GM23338 (cell line): ENCODE data around the gene ACD.

Experiments used
- CREB1 ChIP-seq: fragments of 250-450 bp; sonication (Bioruptor Pico); IDR thresholded peaks from 2 replicates; pipeline ENCODE4 v1.5.0; 2020; ENCODE audit warnings: low read depth, mild to moderate bottlenecking, moderate library complexity
- ETS1 ChIP-seq: IDR thresholded peaks from 2 replicates; pipeline ENCODE4 v1.6.1; 2016; ENCODE audit warnings: antibody characterized with exemption
- EZH2 ChIP-seq: fragments of 200-600 bp; sonication (generic); IDR thresholded peaks from one replicate; pipeline ENCODE4 v1.8.0; 2017; ENCODE audit warnings: antibody characterized with exemption, mild to moderate bottlenecking, low read depth; ENCODE audit not compliant: unreplicated experiment
- EZH2phosphoT487 ChIP-seq: fragments of 200-600 bp; sonication (generic); IDR thresholded peaks from one replicate; pipeline ENCODE4 v1.8.1; 2018; ENCODE audit warnings: antibody characterized with exemption; ENCODE audit not compliant: unreplicated experiment
- JUNB ChIP-seq: IDR thresholded peaks from one replicate; pipeline ENCODE4 v1.6.1; 2016; ENCODE audit warnings: antibody characterized with exemption; ENCODE audit not compliant: unreplicated experiment
- POLR2AphosphoS5 ChIP-seq: IDR thresholded peaks from 2 replicates; pipeline ENCODE4 v1.6.1; 2016; ENCODE audit warnings: antibody characterized with exemption, low read depth
- ZNF114 ChIP-seq: fragments of 250-450 bp; sonication (Bioruptor Pico); IDR thresholded peaks from 2 replicates; pipeline ENCODE4 v1.5.0; 2020; ENCODE audit warnings: mild to moderate bottlenecking, moderate library complexity
- TF ChIP-seq, protein P1 (sequence below), 2 experiments: fragments of 200-600 bp in 1 of 2; sonication (generic) in 1 of 2; conservative IDR thresholded peaks; 2 replicates each; pipeline versions ENCODE4 v1.5.1 to v1.6.1; 2016 to 2017; ENCODE audit warnings: antibody characterized with exemption in 2 of 2, low read depth in 2 of 2, mild to moderate bottlenecking in 2 of 2, moderate library complexity in 1 of 2
- TF ChIP-seq, protein P2 (sequence below): IDR thresholded peaks from one replicate; pipeline ENCODE4 v1.6.1; 2018; ENCODE audit warnings: antibody characterized with exemption; ENCODE audit not compliant: unreplicated experiment

GRCh38 chr16:67708368-67708771 lies 48.3 kb upstream of the ACD start:
- TF ChIP-seq CREB1 (CRISPR knock-in tag) (no peak), EZH2 (no peak), POLR2AphosphoS5 (no peak), JUNB (no peak), EZH2phosphoT487 (no peak), ETS1 (no peak), ZNF114 (CRISPR knock-in tag) (no peak)
- TF ChIP-seq, protein P1, sequence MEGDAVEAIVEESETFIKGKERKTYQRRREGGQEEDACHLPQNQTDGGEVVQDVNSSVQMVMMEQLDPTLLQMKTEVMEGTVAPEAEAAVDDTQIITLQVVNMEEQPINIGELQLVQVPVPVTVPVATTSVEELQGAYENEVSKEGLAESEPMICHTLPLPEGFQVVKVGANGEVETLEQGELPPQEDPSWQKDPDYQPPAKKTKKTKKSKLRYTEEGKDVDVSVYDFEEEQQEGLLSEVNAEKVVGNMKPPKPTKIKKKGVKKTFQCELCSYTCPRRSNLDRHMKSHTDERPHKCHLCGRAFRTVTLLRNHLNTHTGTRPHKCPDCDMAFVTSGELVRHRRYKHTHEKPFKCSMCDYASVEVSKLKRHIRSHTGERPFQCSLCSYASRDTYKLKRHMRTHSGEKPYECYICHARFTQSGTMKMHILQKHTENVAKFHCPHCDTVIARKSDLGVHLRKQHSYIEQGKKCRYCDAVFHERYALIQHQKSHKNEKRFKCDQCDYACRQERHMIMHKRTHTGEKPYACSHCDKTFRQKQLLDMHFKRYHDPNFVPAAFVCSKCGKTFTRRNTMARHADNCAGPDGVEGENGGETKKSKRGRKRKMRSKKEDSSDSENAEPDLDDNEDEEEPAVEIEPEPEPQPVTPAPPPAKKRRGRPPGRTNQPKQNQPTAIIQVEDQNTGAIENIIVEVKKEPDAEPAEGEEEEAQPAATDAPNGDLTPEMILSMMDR (conservative IDR thresholded peaks at IDR 0.05; ENCODE audit: low read depth in 2 of 2) = no peak
- TF ChIP-seq, protein P2, sequence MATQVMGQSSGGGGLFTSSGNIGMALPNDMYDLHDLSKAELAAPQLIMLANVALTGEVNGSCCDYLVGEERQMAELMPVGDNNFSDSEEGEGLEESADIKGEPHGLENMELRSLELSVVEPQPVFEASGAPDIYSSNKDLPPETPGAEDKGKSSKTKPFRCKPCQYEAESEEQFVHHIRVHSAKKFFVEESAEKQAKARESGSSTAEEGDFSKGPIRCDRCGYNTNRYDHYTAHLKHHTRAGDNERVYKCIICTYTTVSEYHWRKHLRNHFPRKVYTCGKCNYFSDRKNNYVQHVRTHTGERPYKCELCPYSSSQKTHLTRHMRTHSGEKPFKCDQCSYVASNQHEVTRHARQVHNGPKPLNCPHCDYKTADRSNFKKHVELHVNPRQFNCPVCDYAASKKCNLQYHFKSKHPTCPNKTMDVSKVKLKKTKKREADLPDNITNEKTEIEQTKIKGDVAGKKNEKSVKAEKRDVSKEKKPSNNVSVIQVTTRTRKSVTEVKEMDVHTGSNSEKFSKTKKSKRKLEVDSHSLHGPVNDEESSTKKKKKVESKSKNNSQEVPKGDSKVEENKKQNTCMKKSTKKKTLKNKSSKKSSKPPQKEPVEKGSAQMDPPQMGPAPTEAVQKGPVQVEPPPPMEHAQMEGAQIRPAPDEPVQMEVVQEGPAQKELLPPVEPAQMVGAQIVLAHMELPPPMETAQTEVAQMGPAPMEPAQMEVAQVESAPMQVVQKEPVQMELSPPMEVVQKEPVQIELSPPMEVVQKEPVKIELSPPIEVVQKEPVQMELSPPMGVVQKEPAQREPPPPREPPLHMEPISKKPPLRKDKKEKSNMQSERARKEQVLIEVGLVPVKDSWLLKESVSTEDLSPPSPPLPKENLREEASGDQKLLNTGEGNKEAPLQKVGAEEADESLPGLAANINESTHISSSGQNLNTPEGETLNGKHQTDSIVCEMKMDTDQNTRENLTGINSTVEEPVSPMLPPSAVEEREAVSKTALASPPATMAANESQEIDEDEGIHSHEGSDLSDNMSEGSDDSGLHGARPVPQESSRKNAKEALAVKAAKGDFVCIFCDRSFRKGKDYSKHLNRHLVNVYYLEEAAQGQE = no peak
